Fibroblast of lung (primary cell): Measurements from ENCODE around the gene RET.

Experiments used
- EZH2 ChIP-seq: IDR thresholded peaks from 2 replicates; pipeline ENCODE4 v1.5.1; 2012; ENCODE audit warnings: low read length, control low read depth, mild to moderate bottlenecking; ENCODE audit errors: missing control alignments
- TF ChIP-seq, protein P1 (sequence below), 2 donors: IDR thresholded peaks in 1 of 2; conservative IDR thresholded peaks in 1 of 2; 1 replicate in 1 of 2; 2 replicates in 1 of 2; pipeline ENCODE4 v1.5.1; 2011 to 2012; ENCODE audit warnings: low read length in 2 of 2, control low read depth in 1 of 2, inconsistent platforms in 1 of 2, low read depth in 1 of 2, mild to moderate bottlenecking in 1 of 2

DNA sequence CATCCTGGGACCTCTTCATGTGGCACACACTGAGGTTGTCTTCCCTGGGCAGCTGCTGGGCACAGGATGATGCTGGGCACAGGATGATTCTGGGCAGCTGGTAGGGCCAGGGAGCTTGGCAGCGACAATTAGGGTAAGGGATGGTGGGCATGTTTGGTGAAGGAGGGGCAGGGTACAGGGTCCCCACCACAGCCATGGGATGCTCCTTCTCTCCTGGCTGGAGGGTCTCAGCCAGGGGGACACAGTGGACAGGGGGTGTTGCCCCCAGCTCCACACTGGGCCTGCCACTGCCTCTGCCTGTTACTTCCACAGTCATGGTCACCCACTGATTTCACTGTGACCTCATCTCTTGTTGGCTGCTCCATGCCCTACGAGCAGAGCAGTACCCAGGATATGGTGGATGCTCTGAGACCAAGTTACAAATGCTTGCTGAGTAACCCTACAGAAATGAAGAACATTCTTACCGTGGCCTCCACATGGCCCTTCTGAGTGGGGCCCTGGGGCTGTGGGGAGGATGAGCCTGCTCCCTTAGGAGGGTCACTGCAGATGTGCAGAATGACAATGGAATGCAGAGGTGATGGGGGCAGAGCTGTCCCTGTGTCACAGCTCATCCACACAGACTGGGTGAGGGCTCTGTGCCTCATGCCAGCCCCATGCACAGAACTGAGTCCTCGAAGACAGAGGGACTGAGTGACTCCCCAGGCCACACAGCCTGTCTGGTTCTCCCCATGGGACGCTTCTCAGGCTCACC, 28.4 kb upstream of the RET start:
- TF ChIP-seq, protein P1, sequence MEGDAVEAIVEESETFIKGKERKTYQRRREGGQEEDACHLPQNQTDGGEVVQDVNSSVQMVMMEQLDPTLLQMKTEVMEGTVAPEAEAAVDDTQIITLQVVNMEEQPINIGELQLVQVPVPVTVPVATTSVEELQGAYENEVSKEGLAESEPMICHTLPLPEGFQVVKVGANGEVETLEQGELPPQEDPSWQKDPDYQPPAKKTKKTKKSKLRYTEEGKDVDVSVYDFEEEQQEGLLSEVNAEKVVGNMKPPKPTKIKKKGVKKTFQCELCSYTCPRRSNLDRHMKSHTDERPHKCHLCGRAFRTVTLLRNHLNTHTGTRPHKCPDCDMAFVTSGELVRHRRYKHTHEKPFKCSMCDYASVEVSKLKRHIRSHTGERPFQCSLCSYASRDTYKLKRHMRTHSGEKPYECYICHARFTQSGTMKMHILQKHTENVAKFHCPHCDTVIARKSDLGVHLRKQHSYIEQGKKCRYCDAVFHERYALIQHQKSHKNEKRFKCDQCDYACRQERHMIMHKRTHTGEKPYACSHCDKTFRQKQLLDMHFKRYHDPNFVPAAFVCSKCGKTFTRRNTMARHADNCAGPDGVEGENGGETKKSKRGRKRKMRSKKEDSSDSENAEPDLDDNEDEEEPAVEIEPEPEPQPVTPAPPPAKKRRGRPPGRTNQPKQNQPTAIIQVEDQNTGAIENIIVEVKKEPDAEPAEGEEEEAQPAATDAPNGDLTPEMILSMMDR (conservative IDR thresholded peaks at IDR 0.05 in 1 of 2, IDR thresholded peaks at IDR 0.05 in 1 of 2; ENCODE audit: low read depth in 1 of 2, low read length in 2 of 2) = no peak
- TF ChIP-seq EZH2 = no peak
